Measurements from ENCODE around the gene CDK4. TPM values are rescaled to one million over a fixed set of nuclear protein-coding genes. Genes with fewer than 3 reads are reported as not detected.

Gene CDK4
- total and polyA plus RNA-seq, 2 of the 13 experiments (the other 11 are each of a cell fraction or from before 2014, with no cell fraction given): 191 to 209 TPM

GRCh38 chr12:57726884-57727757 lies 25.0 kb downstream of the CDK4 start (continued):
- TF ChIP-seq RBM22 (optimal IDR thresholded peaks at IDR 0.05; ENCODE audit: low read length) (no peak), YEATS4 (CRISPR knock-in tag; IDR thresholded peaks at IDR 0.05; ENCODE audit: borderline replicate concordance) (no peak), PLSCR1 (CRISPR knock-in tag; IDR thresholded peaks at IDR 0.05; ENCODE audit: borderline replicate concordance) (no peak), ZNF121 (CRISPR knock-in tag; IDR thresholded peaks at IDR 0.05) (no peak), WIZ (CRISPR knock-in tag; IDR thresholded peaks at IDR 0.05) (no peak), XBP1 (CRISPR knock-in tag; IDR thresholded peaks at IDR 0.05) (no peak), BRF2 (CRISPR knock-in tag; IDR thresholded peaks at IDR 0.05) (no peak), ZBTB44 (CRISPR knock-in tag; IDR thresholded peaks at IDR 0.05) (no peak), ZFP36 (IDR thresholded peaks at IDR 0.05; ENCODE audit: borderline replicate concordance, low read depth, low read length, partially characterized antibody) (no peak)
